ENCODE data around the gene PCYOX1L. TPM values are rescaled to one million over a fixed set of nuclear protein-coding genes. Genes with fewer than 3 reads are reported as not detected.
"Not testable (repeated sequence)": the region's sequence is repeated elsewhere in the genome, so short reads cannot be mapped to it uniquely, and the experiment has no call there.

Gene PCYOX1L
- total RNA-seq, 1 experiment from 2014 or later, result 1.8 TPM

DNA sequence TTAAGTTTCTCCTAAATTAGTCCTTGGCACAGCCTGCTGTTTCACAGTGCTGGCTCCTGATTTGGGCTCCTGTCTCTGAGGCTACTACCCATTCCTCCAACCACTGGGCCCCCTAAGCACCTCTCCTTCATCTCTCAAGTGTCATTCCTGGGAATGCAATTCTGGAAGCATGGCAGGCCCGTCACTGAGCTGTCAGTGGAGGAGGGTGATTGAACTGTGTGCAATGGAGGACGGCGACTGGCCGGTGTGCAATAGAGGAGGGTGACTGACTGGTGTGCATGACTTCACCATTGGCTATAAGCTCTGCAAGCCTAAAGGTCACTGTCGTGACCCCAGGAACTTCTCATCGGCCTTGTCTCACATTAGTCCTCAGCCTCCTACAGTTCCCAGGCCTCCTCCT, 33.7 kb downstream of the PCYOX1L start:
- no peak for DNase-seq (ENCODE audit: low spot score)
- Histone ChIP-seq H3K27me3 (replicated peaks; ENCODE audit: insufficient read depth, low read depth, low read length, poor library complexity) (peaks cover 6% of the 10 kb centered on the region), H3K4me1 (ENCODE audit: insufficient read depth, low read length, poor library complexity, severe bottlenecking) (no peaks in the 10 kb centered on the region), H3K4me3 (ENCODE audit: low read depth, low read length, poor library complexity, severe bottlenecking) (no peak overlapping the region), H3K9me3 (ENCODE audit: low read depth, low read length, poor library complexity, severe bottlenecking) (no peaks in the 10 kb centered on the region), H3K36me3 (ENCODE audit: insufficient read depth, low read length, poor library complexity, severe bottlenecking) (no peaks in the 10 kb centered on the region), H3K27ac (ENCODE audit: low read depth, low read length, poor library complexity, severe bottlenecking) (no peak overlapping the region)
- TF ChIP-seq EZH2 (IDR thresholded peaks at IDR 0.05; ENCODE audit: borderline replicate concordance, low read depth, low read length, poor library complexity, severe bottlenecking), result no peak
- TF ChIP-seq, protein P1, sequence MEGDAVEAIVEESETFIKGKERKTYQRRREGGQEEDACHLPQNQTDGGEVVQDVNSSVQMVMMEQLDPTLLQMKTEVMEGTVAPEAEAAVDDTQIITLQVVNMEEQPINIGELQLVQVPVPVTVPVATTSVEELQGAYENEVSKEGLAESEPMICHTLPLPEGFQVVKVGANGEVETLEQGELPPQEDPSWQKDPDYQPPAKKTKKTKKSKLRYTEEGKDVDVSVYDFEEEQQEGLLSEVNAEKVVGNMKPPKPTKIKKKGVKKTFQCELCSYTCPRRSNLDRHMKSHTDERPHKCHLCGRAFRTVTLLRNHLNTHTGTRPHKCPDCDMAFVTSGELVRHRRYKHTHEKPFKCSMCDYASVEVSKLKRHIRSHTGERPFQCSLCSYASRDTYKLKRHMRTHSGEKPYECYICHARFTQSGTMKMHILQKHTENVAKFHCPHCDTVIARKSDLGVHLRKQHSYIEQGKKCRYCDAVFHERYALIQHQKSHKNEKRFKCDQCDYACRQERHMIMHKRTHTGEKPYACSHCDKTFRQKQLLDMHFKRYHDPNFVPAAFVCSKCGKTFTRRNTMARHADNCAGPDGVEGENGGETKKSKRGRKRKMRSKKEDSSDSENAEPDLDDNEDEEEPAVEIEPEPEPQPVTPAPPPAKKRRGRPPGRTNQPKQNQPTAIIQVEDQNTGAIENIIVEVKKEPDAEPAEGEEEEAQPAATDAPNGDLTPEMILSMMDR (conservative IDR thresholded peaks at IDR 0.05; ENCODE audit: low read depth, low read length), result no peak
- BruUV-seq (replicated peaks), result no TSS peak
- POLR2A ChIA-PET (ENCODE audit: low non-redundant PET), result no interaction called here
- intact Hi-C loops (cut with micrococcal nuclease; ENCODE audit: unreplicated experiment), result no loop called here
- CTCF ChIA-PET, result no interaction called here

DNA sequence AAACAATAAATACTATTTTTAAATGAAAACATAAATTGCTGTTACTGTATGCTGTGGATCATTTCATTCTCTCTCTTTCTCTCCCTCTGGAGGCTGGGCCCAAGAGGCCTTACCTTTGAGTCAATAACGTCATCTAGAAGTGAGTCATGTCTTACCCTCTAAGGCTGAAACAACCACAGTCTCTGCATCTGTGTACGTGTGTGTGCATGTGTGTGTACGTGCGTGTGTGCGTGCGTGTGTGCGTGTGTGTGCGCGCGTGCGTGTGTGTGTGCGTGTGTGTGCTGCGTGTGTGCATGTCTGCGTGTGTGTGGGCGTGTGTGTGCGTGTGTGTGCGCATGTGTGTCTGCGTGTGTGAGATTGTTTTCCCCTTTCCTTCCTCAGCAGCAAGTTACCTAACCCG, 34.9 kb downstream of the PCYOX1L start:
- intact Hi-C loops (cut with micrococcal nuclease; ENCODE audit: unreplicated experiment), result no loop called here
- CTCF ChIA-PET, result no interaction called here
- Histone ChIP-seq H3K9me3 (ENCODE audit: low read depth, low read length, poor library complexity, severe bottlenecking) (no peaks in the 10 kb centered on the region), H3K27ac (ENCODE audit: low read depth, low read length, poor library complexity, severe bottlenecking) (no peak overlapping the region), H3K36me3 (ENCODE audit: insufficient read depth, low read length, poor library complexity, severe bottlenecking) (no peaks in the 10 kb centered on the region), H3K27me3 (replicated peaks; ENCODE audit: insufficient read depth, low read depth, low read length, poor library complexity) (peaks cover 12% of the 10 kb centered on the region), H3K4me3 (ENCODE audit: low read depth, low read length, poor library complexity, severe bottlenecking) (no peak overlapping the region), H3K4me1 (ENCODE audit: insufficient read depth, low read length, poor library complexity, severe bottlenecking) (no peaks in the 10 kb centered on the region)
- POLR2A ChIA-PET (ENCODE audit: low non-redundant PET), result no interaction called here
- BruUV-seq (replicated peaks), result no TSS peak
- TF ChIP-seq, protein P1 (conservative IDR thresholded peaks at IDR 0.05; ENCODE audit: low read depth, low read length), result no peak
- TF ChIP-seq EZH2 (IDR thresholded peaks at IDR 0.05; ENCODE audit: borderline replicate concordance, low read depth, low read length, poor library complexity, severe bottlenecking), result no peak
- DNase-seq (ENCODE audit: low spot score), result no peak

DNA sequence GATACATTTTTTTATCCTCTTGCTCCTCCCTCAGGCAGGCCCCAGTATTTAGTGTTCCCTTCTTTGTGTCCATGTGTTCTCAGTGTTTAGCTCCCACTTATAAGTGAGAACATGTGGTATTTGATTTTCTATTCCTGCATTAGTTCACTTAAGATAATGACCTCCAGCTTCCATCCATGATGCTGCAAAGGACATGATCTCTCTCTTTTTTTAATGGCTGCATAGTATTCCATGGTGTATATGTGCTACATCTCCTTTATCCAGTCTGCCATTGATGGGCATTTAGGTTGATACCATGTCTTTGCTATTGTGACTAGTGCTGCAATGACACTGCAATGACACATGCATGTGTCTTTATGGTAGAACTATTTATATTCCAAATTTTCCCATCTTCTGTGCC, 37.1 kb downstream of the PCYOX1L start:
- BruUV-seq (replicated peaks); POLR2A ChIA-PET (ENCODE audit: low non-redundant PET): not testable (repeated sequence)

DNA sequence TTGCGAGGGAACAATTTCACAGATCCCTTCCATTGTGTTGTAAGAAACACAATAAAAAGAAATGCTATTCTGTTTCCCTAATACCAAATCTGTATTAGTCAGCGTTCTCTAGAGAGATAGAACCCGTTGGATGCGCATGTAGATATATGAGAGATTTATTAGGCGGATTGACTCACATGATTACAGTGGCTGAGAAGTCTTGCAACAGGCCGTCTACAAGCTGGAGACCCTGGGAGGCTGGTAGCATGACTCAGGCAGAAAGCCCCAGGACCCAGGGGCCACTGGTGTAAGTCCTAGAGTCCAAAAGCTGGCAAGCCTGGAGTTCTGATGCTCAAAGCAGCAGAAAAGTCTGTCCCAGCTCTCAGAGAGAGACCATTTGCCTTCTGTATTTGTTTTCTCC, 39.7 kb downstream of the PCYOX1L start:
- peak; percentile 32 for DNase-seq (ENCODE audit: low spot score)
- no peak for TF ChIP-seq EZH2 (IDR thresholded peaks at IDR 0.05; ENCODE audit: borderline replicate concordance, low read depth, low read length, poor library complexity, severe bottlenecking)
- TF ChIP-seq, protein P1 (conservative IDR thresholded peaks at IDR 0.05; ENCODE audit: low read depth, low read length), result no peak
- Histone ChIP-seq H3K9me3 (ENCODE audit: low read depth, low read length, poor library complexity, severe bottlenecking) (no peaks in the 10 kb centered on the region), H3K36me3 (ENCODE audit: insufficient read depth, low read length, poor library complexity, severe bottlenecking) (no peaks in the 10 kb centered on the region), H3K27me3 (replicated peaks; ENCODE audit: insufficient read depth, low read depth, low read length, poor library complexity) (peaks cover 10% of the 10 kb centered on the region), H3K4me1 (ENCODE audit: insufficient read depth, low read length, poor library complexity, severe bottlenecking) (no peaks in the 10 kb centered on the region), H3K27ac (ENCODE audit: low read depth, low read length, poor library complexity, severe bottlenecking) (no peak overlapping the region), H3K4me3 (ENCODE audit: low read depth, low read length, poor library complexity, severe bottlenecking) (no peak overlapping the region)
- ChIA-PET CTCF (no interaction called here), POLR2A (ENCODE audit: low non-redundant PET) (no interaction called here)
- no TSS peak for BruUV-seq (replicated peaks)
- intact Hi-C loops (cut with micrococcal nuclease; ENCODE audit: unreplicated experiment), result no loop called here

More for the DNA sequence above, 37.1 kb downstream of the PCYOX1L start:
- DNase-seq (ENCODE audit: low spot score); H3K9me3 ChIP-seq (ENCODE audit: low read depth, low read length, poor library complexity, severe bottlenecking); H3K4me1 ChIP-seq (ENCODE audit: insufficient read depth, low read length, poor library complexity, severe bottlenecking); intact Hi-C loops (cut with micrococcal nuclease; ENCODE audit: unreplicated experiment); CTCF ChIA-PET; H3K27me3 ChIP-seq (replicated peaks; ENCODE audit: insufficient read depth, low read depth, low read length, poor library complexity); H3K36me3 ChIP-seq (ENCODE audit: insufficient read depth, low read length, poor library complexity, severe bottlenecking); H3K27ac ChIP-seq (ENCODE audit: low read depth, low read length, poor library complexity, severe bottlenecking); H3K4me3 ChIP-seq (ENCODE audit: low read depth, low read length, poor library complexity, severe bottlenecking): not testable (repeated sequence)

DNA sequence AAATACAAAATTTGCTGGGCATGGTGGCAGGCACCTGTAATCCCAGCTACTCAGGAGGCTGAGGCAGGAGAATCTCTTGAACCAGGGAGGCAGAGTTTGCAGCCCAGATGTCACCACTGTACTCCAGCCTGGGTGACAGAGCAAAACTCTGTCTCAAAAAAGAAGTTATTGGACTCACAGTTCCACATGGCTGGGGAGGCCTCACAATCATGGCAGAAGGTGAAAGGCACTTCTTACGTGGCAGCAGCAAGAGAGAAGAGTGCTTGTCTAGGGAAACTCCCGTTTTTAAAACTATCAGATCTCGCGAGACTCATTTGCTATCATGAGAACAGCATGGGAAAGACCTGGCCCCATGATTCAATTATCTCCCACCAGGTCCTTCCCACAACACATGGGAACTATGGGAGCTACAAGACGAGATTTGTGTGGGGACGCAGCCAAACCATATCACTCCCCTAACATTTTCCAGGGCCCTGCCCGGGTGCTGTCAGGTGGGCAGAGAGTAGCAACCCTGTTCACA, 41.0 kb downstream of the PCYOX1L start:
- POLR2A ChIA-PET (ENCODE audit: low non-redundant PET); BruUV-seq (replicated peaks); H3K9me3 ChIP-seq (ENCODE audit: low read depth, low read length, poor library complexity, severe bottlenecking); H3K4me1 ChIP-seq (ENCODE audit: insufficient read depth, low read length, poor library complexity, severe bottlenecking); H3K36me3 ChIP-seq (ENCODE audit: insufficient read depth, low read length, poor library complexity, severe bottlenecking); intact Hi-C loops (cut with micrococcal nuclease; ENCODE audit: unreplicated experiment); H3K27me3 ChIP-seq (replicated peaks; ENCODE audit: insufficient read depth, low read depth, low read length, poor library complexity); DNase-seq (ENCODE audit: low spot score); CTCF ChIA-PET; H3K4me3 ChIP-seq (ENCODE audit: low read depth, low read length, poor library complexity, severe bottlenecking); H3K27ac ChIP-seq (ENCODE audit: low read depth, low read length, poor library complexity, severe bottlenecking): not testable (repeated sequence)

Data from A673 (cell line).